IPS DF 4.7 (cell line): ENCODE data around the gene ORM1.
"Not testable (repeated sequence)": the region's sequence is repeated elsewhere in the genome, so short reads cannot be mapped to it uniquely, and the experiment has no call there.

Experiments used
- DNase-seq: peaks from one replicate; pipeline ENCODE4 v3.0.0-alpha.2; 2013; ENCODE audit warnings: low spot score; ENCODE audit errors: extremely low read depth

The ORM1 gene

GRCh38 chr9:114323849-114324248 is 951 bp downstream of the ORM1 start:
- not testable (repeated sequence) for DNase-seq

- DNase-seq, result no peak
Observed at GRCh38 chr9:114324492-114324891, 1.6 kb downstream of the ORM1 start.

DNA sequence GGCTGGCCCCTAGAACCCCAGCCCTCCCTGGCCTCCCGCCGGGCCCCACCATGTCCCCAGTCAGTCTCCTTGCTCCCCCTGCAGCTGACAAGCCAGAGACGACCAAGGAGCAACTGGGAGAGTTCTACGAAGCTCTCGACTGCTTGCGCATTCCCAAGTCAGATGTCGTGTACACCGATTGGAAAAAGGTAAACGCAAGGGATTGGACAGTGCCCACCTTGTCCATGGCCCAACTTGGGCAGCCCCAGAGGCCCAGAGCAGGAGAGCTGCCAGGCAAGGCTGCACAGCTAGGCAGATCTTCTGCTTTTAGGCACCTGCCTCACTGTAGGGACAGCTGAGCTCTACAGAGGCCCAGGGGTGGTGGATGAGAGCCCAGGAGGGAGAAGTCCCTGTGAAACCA is 2.1 kb downstream of the ORM1 start:
- DNase-seq, result not testable (repeated sequence)

DNA sequence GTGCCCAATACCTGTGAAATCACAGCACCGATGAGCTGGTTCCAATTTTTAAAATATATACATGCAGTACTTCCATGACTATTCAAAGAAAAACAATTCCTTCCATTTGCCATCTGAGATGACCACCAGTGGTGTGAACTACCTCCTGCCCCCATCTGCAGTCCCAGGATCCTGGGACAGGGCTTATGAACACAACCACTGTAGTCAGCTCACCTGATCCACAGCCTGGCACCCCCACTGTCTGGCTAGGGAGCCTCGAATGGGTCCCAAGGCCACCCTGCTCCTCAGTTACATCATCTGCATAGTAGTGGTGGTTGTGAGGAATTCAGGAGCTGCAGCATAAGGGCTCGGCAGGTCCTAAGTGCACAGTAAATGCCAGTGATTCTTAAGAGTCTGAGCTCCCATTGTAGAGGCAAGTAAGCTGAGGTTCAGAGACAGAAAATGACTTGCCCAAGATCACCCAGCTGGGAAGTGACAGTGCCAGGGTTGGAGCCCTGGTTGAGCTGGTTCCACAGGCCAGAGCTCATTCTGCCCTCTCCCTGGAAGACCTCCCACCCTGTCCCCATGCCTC is 2.9 kb downstream of the ORM1 start:
- not testable (repeated sequence) for DNase-seq

- no peak for DNase-seq
Observed at GRCh38 chr9:114327749-114328148, 4.9 kb downstream of the ORM1 start.

- not testable (repeated sequence) for DNase-seq
Observed at GRCh38 chr9:114328357-114328820, 5.5 kb downstream of the ORM1 start.

GRCh38 chr9:114328937-114329624 is 6.2 kb downstream of the ORM1 start:
- not testable (repeated sequence) for DNase-seq

GRCh38 chr9:114329625-114330022 is 6.7 kb downstream of the ORM1 start, which contains the start of gene ORM2:
ORM2 (plus strand) TSS chr9:114329869; CDS start chr9:114329905, 36 bp downstream.
- not testable (repeated sequence) for DNase-seq

DNA sequence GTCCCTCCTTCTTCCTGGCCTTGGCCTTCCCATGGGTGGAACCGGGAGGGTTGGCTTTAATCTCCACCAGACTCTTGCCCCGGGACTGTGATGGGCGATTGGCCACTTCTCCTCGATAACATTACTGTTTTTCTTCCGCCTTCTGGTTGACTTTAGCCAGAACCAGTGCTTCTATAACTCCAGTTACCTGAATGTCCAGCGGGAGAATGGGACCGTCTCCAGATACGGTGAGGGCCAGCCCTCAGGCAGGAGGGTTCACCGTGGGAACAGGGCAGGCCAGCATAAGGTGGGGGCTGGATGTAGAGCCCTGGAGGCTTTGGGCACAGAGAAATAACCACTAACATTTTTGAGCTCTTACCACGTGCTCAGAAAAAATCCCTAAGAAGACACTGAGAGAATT is 7.7 kb downstream of the ORM1 start:
- DNase-seq, result no peak

- DNase-seq, result not testable (repeated sequence)
Observed at GRCh38 chr9:114331229-114332195, 8.6 kb downstream of the ORM1 start.

DNA sequence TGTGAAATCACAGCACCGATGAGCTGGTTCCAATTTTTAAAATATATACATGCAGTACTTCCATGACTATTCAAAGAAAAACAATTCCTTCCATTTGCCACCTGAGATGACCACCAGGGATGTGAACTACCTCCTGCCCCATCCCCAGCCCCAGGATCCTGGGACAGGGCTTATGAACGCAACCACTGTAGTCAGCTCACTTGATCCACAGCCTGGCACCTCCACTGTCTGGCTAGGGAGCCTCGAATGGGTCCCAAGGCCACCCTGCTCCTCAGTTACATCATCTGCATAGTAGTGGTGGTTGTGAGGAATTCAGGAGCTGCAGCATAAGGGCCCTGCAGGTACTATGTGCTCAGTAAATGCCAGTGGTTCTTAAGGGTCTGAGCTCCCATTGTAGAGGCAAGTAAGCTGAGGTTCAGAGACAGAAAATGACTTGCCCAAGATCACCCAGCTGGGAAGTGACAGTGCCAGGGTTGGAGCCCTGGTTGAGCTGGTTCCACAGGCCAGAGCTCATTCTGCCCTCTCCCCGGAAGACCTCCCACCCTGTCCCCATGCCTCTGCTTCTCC is 9.7 kb downstream of the ORM1 start:
- not testable (repeated sequence) for DNase-seq

- not testable (repeated sequence) for DNase-seq
Observed at GRCh38 chr9:114333718-114334117, 10.8 kb downstream of the ORM1 start.

DNA sequence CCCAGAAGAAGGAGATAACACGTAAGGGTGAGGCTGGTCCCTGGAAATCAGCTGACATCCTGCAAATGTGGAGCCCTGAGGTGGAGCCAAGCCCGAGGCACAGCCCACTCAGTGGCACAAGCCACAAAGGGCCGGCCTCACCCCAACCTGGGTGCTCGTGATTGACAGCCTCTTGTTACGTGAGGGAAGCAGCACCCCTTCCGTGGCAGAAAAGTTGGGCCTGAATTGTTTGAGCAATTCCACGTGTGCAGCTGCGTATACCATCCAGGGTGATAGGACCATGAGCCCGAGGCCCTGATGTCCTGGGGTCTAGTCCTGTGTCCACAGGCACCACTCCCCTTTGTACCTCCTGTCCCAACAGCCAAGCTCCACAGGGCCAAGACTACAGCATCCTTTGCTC is 11.6 kb downstream of the ORM1 start:
- no peak for DNase-seq

- DNase-seq, result no peak
Observed at GRCh38 chr9:114335745-114336144, 12.8 kb downstream of the ORM1 start.

DNA sequence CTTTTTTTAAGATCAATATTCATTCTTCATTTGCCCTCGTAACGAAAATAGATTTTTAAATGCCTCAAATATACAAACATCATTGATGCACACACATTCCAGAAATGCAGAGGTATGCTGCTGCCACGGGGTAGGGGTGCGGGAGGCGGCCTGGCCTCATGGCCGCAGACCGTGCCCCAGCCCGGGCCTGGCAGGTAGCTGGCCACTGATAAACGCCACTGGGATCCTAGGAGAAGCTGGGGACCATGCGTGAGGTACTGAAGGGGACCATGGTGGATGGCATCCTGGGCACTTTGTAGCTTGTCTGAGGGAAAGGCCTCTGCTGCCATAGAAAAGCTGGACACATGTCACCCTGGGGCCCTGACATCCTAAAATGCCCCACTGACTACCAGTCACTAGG is 13.3 kb downstream of the ORM1 start:
- DNase-seq, result no peak

- DNase-seq, result no peak
Observed at GRCh38 chr9:114336699-114337395, 13.9 kb downstream of the ORM1 start.

GRCh38 chr9:114338187-114338586 is 15.3 kb downstream of the ORM1 start:
- no peak for DNase-seq

GRCh38 chr9:114339130-114339908 is 16.4 kb downstream of the ORM1 start:
- no peak for DNase-seq

DNA sequence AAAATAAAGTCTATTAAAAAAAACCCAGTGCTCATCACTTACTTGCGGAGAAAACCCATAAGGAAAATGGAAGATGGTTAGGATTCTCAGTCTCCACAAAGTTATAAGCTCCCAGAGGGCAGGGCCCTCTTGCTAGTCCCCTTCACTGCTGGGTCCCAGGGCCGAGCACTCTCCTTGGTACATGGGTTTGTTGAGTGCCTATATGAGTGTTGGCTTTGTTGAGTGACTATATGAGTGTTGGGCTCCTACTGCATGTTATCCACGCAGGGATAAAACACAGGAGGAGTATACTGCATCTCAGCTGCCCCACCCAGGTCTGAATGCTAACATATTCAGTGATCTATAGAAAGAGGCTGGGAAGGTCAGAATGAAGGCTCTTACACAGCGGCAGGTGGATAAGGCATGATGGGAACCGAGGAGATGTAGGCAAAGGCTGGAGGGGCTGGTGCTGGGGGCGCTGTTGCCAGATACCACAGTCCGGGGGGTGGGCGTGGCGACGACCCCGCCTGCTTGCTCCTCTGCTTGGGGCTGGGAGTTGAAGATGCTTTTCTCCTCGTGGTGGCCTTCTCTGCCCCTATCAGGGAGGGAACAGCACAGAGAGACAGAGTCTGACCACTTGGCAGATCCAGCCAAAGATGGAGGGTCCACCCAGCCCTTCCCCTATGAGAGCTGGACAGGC is 18.4 kb downstream of the ORM1 start:
- DNase-seq, result no peak

DNA sequence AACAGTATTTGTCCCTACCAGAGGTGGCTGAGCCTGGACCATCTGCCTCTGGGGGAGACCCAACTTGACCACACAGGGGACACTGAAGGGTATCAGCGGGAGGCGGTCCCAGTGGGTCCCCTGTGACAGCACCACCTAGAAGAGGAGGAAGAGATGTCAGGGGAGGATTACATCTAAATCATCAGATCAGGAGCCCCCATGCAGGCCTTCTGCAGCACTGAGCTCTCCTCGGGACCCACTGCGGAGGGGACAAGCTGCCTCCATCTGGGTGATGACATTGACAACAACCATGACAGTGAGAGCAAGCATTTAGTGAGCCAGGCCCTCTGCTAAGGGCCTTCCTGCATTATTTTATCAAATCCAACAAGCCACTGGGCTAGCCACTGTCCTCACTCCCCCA is 19.1 kb downstream of the ORM1 start:
- no peak for DNase-seq
